Activated B cell treated with CpG ODN at 0.5 μM for 24 hours (primary cell): ENCODE measurements around the gene PHF8. TPM values are rescaled to one million over a fixed set of nuclear protein-coding genes. Genes with fewer than 3 reads are reported as not detected.

Source experiments
- ATAC-seq: fragments of 200-7000 bp; cut with Tn5 transposase; one replicate; pipeline ENCODE4 v1.10.0; 2021; ENCODE audit warnings: low read depth, mild to moderate bottlenecking, moderate library complexity
- CTCF ChIA-PET: fragments of 350-600 bp; sonication (Branson Sonifier 250); formaldehyde crosslinking; loops from one replicate; lab custom pipeline; 2021; ENCODE audit warnings: antibody characterized with exemption; lab: Charles Lee
- POLR2A ChIA-PET: fragments of 350-600 bp; sonication (Branson Sonifier 250); formaldehyde crosslinking; loops from one replicate; lab custom pipeline; 2021; ENCODE audit warnings: antibody characterized with exemption; lab: Charles Lee
- DNase-seq: peaks from one replicate; pipeline ENCODE4 v3.0.0; 2022
- H3K27ac Mint-ChIP-seq: one replicate; pipeline ENCODE4 v1.8.0; 2020; ENCODE audit warnings: mixed read lengths
- H3K27me3 Mint-ChIP-seq: one replicate; pipeline ENCODE4 v1.8.0; 2021; ENCODE audit warnings: mixed read lengths
- H3K36me3 Mint-ChIP-seq: one replicate; pipeline ENCODE4 v1.8.0; 2021; ENCODE audit warnings: low read depth, mixed read lengths
- H3K4me1 Mint-ChIP-seq: one replicate; pipeline ENCODE4 v1.8.0; 2021; ENCODE audit warnings: mixed read lengths
- H3K4me3 Mint-ChIP-seq: one replicate; pipeline ENCODE4 v1.8.0; 2020; ENCODE audit warnings: mild to moderate bottlenecking, mixed read lengths
- H3K9me3 Mint-ChIP-seq: one replicate; pipeline ENCODE4 v1.8.0; 2020; ENCODE audit warnings: mixed read lengths
- CTCF ChIP-seq: fragments of 200-600 bp; IDR thresholded peaks from one replicate; pipeline ENCODE4 v1.8.0; 2022; ENCODE audit warnings: antibody characterized with exemption, mild to moderate bottlenecking
- intact Hi-C: fragments of 100-400 bp; cut with micrococcal nuclease; formaldehyde crosslinking; loops from one replicate; pipeline ENCODE4 v1.15.1; 2024
- total RNA-seq: library from RNA; stranded (reverse); gene quantifications from 2 replicates; pipeline ENCODE4 v1.2.3, GENCODE V29; 2022

Gene PHF8
- total RNA-seq, 1 donor from 2014 or later: 58.7 TPM

- ATAC-seq: no peak
- Mint-ChIP-seq H3K27ac (no peak overlapping the region), H3K4me3 (no peak overlapping the region), H3K9me3 (no peaks in the 10 kb centered on the region), H3K27me3 (no peaks in the 10 kb centered on the region), H3K36me3 (peaks cover 54% of the 10 kb centered on the region), H3K4me1 (no peaks in the 10 kb centered on the region)
- intact Hi-C loops: no loop called here
- DNase-seq: no peak
- TF ChIP-seq CTCF: no peak
- POLR2A ChIA-PET: no interaction called here
- CTCF ChIA-PET: no interaction called here
Measured at GRCh38 chrX:54007682-54008081, 36.6 kb downstream of the PHF8 start.

- no peak for TF ChIP-seq CTCF
- no peak overlapping the region for H3K27ac Mint-ChIP-seq
Measured at GRCh38 chrX:53997724-53998123, 46.5 kb downstream of the PHF8 start.

GRCh38 chrX:53992589-53992988 lies 51.7 kb downstream of the PHF8 start:
- intact Hi-C loops: no loop called here
- no peak for TF ChIP-seq CTCF
- no peaks in the 10 kb centered on the region for H3K4me1 Mint-ChIP-seq
- ChIA-PET CTCF (no interaction called here), POLR2A (no interaction called here)
- no peak overlapping the region for H3K4me3 Mint-ChIP-seq
- H3K9me3 Mint-ChIP-seq: no peaks in the 10 kb centered on the region
- no peak overlapping the region for H3K27ac Mint-ChIP-seq
- DNase-seq (no peak), ATAC-seq (no peak)
- peaks cover 61% of the 10 kb centered on the region for H3K36me3 Mint-ChIP-seq
- no peaks in the 10 kb centered on the region for H3K27me3 Mint-ChIP-seq

More at GRCh38 chrX:53997724-53998123, 46.5 kb downstream of the PHF8 start:
- no peak for DNase-seq
- no peaks in the 10 kb centered on the region for H3K27me3 Mint-ChIP-seq
- peaks cover 80% of the 10 kb centered on the region for H3K36me3 Mint-ChIP-seq
- ATAC-seq: no peak
- intact Hi-C loops: no loop called here
- ChIA-PET POLR2A (no interaction called here), CTCF (no interaction called here)
- H3K9me3 Mint-ChIP-seq: no peaks in the 10 kb centered on the region
- no peaks in the 10 kb centered on the region for H3K4me1 Mint-ChIP-seq
- H3K4me3 Mint-ChIP-seq: no peak overlapping the region

GRCh38 chrX:53990171-53990570 lies 54.1 kb downstream of the PHF8 start:
- ATAC-seq: no peak
- no peak for TF ChIP-seq CTCF
- no peak for DNase-seq
- no peak overlapping the region for H3K4me3 Mint-ChIP-seq
- no peaks in the 10 kb centered on the region for H3K9me3 Mint-ChIP-seq
- H3K36me3 Mint-ChIP-seq: peaks cover 65% of the 10 kb centered on the region
- POLR2A ChIA-PET: interaction anchor here (0.5 kb wide), 1 partner anchor 1016 kb away, joined by 3 read pairs; no protein-coding TSS in a partner anchor
- intact Hi-C loops: no loop called here
- no peaks in the 10 kb centered on the region for H3K27me3 Mint-ChIP-seq
- no peak overlapping the region for H3K27ac Mint-ChIP-seq
- H3K4me1 Mint-ChIP-seq: no peaks in the 10 kb centered on the region
- CTCF ChIA-PET: no interaction called here

- intact Hi-C loops: no loop called here
- ChIA-PET CTCF (no interaction called here), POLR2A (no interaction called here)
- DNase-seq: no peak
- H3K9me3 Mint-ChIP-seq: no peaks in the 10 kb centered on the region
- no peaks in the 10 kb centered on the region for H3K4me1 Mint-ChIP-seq
- H3K27me3 Mint-ChIP-seq: no peaks in the 10 kb centered on the region
- H3K36me3 Mint-ChIP-seq: peaks cover 72% of the 10 kb centered on the region
- no peak overlapping the region for H3K4me3 Mint-ChIP-seq
- no peak for TF ChIP-seq CTCF
- H3K27ac Mint-ChIP-seq: no peak overlapping the region
- ATAC-seq: no peak
Measured at GRCh38 chrX:53984895-53985294, 59.4 kb downstream of the PHF8 start.
